ENCODE measurements around the gene RBM34. TPM values are rescaled to one million over a fixed set of nuclear protein-coding genes. Genes with fewer than 3 reads are reported as not detected.
A peak's percentile ranks its signal among the peaks of the same experiment; 100 is the strongest.

Gene RBM34, protein sequence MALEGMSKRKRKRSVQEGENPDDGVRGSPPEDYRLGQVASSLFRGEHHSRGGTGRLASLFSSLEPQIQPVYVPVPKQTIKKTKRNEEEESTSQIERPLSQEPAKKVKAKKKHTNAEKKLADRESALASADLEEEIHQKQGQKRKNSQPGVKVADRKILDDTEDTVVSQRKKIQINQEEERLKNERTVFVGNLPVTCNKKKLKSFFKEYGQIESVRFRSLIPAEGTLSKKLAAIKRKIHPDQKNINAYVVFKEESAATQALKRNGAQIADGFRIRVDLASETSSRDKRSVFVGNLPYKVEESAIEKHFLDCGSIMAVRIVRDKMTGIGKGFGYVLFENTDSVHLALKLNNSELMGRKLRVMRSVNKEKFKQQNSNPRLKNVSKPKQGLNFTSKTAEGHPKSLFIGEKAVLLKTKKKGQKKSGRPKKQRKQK
- total RNA-seq (10 to 100 TPM; 52.2 to 57.5 TPM), polyA plus RNA-seq (ENCODE audit: insufficient read length in 6 of 6) (10 to 100 TPM; 64.6 to 77.2 (median 70.3) TPM)
- long read RNA-seq, donor 1, transcript RBM34-209 (3 exons, 783 nt) = minor isoform, 9 of 31 reads
- long read RNA-seq, donor 1, transcript RBM34-201 (11 exons, 2,054 nt) = major isoform, 15 of 31 reads
- long read RNA-seq, donor 1, partial matches to known transcripts = 6 of 31 reads
- long read RNA-seq, donor 1, other reads (novel, unspliced or antisense) = 0 of 31 reads
- long read RNA-seq, donor 2, transcript RBM34-201 (11 exons, 2,054 nt) = major isoform, 10 of 17 reads
- long read RNA-seq, donor 2, partial matches to known transcripts = 0 of 17 reads
- long read RNA-seq, donor 2, other reads (novel, unspliced or antisense) = 0 of 17 reads
- long read RNA-seq, donor 3, transcript RBM34-201 (11 exons, 2,054 nt) = major isoform, 8 of 11 reads
- long read RNA-seq, donor 3, partial matches to known transcripts = 0 of 11 reads
- long read RNA-seq, donor 3, other reads (novel, unspliced or antisense) = 0 of 11 reads
- long read RNA-seq, donor 4, transcript RBM34-201 (11 exons, 2,054 nt) = major isoform, 6 of 32 reads
- long read RNA-seq, donor 4, transcript RBM34-209 (3 exons, 783 nt) = minor isoform, 5 of 32 reads
- long read RNA-seq, donor 4, partial matches to known transcripts = 18 of 32 reads
- long read RNA-seq, donor 4, other reads (novel, unspliced or antisense) = 2 of 32 reads
- long read RNA-seq, donor 5, transcript RBM34-201 (11 exons, 2,054 nt) = major isoform, 8 of 15 reads
- long read RNA-seq, donor 5, partial matches to known transcripts = 0 of 15 reads
- long read RNA-seq, donor 5, other reads (novel, unspliced or antisense) = 0 of 15 reads
- long read RNA-seq, donor 6, transcript RBM34-201 (11 exons, 2,054 nt) = major isoform, 11 of 18 reads
- long read RNA-seq, donor 6, transcript RBM34-209 (3 exons, 783 nt) = minor isoform, 5 of 18 reads
- long read RNA-seq, donor 6, partial matches to known transcripts = 0 of 18 reads
- long read RNA-seq, donor 6, other reads (novel, unspliced or antisense) = 0 of 18 reads
- long read RNA-seq, donor 7, transcript RBM34-201 (11 exons, 2,054 nt) = major isoform, 6 of 6 reads
- long read RNA-seq, donor 7, partial matches to known transcripts = 0 of 6 reads
- long read RNA-seq, donor 7, other reads (novel, unspliced or antisense) = 0 of 6 reads
- long read RNA-seq, donor 8, transcript RBM34-201 (11 exons, 2,054 nt) = major isoform, 8 of 8 reads
- long read RNA-seq, donor 8, partial matches to known transcripts = 0 of 8 reads
- long read RNA-seq, donor 8, other reads (novel, unspliced or antisense) = 0 of 8 reads
- long read RNA-seq, donor 9 = 0 reads
- long read RNA-seq, donor 10, transcript RBM34-201 (11 exons, 2,054 nt) = major isoform, 7 of 28 reads
- long read RNA-seq, donor 10, partial matches to known transcripts = 11 of 28 reads
- long read RNA-seq, donor 10, other reads (novel, unspliced or antisense) = 7 of 28 reads
- long read RNA-seq, donor 11, transcript RBM34-201 (11 exons, 2,054 nt) = major isoform, 11 of 14 reads
- long read RNA-seq, donor 11, partial matches to known transcripts = 0 of 14 reads
- long read RNA-seq, donor 11, other reads (novel, unspliced or antisense) = 0 of 14 reads
- long read RNA-seq, donor 12, partial matches to known transcripts = 0 of 5 reads
- long read RNA-seq, donor 12, other reads (novel, unspliced or antisense) = 0 of 5 reads

- H3K9me3 ChIP-seq = no peaks in the 10 kb centered on the region
- peaks cover 0 to 42% of the 10 kb centered on the region in 2 donors for H3K4me1 ChIP-seq
- peak; percentile 99 for ATAC-seq
- intact Hi-C loops (cut with DNase I) = no loop called here
- TF ChIP-seq, protein P1, sequence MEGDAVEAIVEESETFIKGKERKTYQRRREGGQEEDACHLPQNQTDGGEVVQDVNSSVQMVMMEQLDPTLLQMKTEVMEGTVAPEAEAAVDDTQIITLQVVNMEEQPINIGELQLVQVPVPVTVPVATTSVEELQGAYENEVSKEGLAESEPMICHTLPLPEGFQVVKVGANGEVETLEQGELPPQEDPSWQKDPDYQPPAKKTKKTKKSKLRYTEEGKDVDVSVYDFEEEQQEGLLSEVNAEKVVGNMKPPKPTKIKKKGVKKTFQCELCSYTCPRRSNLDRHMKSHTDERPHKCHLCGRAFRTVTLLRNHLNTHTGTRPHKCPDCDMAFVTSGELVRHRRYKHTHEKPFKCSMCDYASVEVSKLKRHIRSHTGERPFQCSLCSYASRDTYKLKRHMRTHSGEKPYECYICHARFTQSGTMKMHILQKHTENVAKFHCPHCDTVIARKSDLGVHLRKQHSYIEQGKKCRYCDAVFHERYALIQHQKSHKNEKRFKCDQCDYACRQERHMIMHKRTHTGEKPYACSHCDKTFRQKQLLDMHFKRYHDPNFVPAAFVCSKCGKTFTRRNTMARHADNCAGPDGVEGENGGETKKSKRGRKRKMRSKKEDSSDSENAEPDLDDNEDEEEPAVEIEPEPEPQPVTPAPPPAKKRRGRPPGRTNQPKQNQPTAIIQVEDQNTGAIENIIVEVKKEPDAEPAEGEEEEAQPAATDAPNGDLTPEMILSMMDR (IDR thresholded peaks at IDR 0.05) = peak in 1 of 2 donors; percentile 44
- peak within 1 kb of the TSS; percentile 85 to 95 for H3K27ac ChIP-seq
- peak within 1 kb of the TSS; percentile 60 to 83 for H3K4me3 ChIP-seq
- H3K27me3 ChIP-seq = no peaks in the 10 kb centered on the region
- H3K36me3 ChIP-seq = peaks cover 0 to 38% of the 10 kb centered on the region in 2 donors
- DNase-seq = peak; percentile 91 to 99 (median 94)
Observed at GRCh38 chr1:235160957-235161684, at the start of gene RBM34. Gene RBM34 (minus strand): TSS chr1:235161250. CDS start chr1:235161226, 24 bp downstream.

DNA sequence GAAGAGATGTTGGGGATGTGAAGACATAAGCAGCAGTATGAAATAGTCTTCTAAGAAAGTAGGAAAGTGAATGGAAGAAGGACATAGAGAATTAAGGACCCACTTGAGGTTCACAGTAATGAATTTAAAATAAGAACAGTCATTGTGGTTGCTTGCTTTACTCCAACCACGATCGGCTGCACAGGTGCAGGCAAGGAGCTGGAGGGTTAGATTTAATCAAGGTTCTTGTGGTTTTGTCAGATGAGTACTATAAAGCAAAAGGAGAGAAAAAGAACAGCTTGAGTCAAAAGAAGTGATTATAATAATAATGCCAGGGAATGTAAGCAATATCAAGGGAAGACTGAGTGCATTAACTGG is 46.1 kb upstream of the RBM34 start:
- Histone ChIP-seq H3K4me3 (no peak overlapping the region), H3K36me3 (peaks cover 0 to 38% of the 10 kb centered on the region in 2 donors), H3K27me3 (no peaks in the 10 kb centered on the region), H3K4me1 (no peaks in the 10 kb centered on the region), H3K27ac (no peak overlapping the region), H3K9me3 (no peaks in the 10 kb centered on the region)
- TF ChIP-seq, protein P1 (IDR thresholded peaks at IDR 0.05) = no peak
- intact Hi-C loops (cut with DNase I) = no loop called here
- ATAC-seq (no peak), DNase-seq (no peak)

DNA sequence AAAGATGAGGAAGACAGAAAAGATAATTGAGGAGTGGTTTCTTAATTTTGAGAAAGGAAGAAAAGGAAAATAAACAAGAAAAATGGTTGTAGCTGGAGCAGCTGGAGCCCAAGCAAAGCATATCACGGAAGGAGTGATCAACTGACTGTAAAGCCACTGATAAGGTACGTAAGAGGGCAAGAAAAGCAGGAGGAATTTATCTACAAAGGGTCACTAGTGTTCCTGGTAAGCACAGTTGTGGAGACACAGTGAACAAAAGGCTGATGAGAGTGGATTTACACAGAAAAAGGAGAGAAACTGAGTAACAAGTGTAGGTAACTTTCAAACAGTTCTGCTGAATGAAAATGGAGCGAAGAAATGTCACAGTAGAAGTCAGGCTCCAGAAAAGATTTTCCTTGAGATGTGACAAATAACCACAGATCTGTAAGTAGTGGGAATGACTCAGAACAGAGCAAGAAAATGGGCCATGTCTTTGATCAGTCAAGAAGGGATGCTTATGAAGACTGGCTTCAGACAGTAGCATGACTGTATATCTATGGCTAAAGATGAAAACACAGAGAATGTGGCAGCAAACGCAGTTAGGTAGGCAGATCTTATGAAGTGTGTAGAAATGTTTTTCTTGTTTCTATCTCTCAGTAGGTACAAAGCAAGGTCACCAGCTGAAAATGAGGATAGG is 45.6 kb upstream of the RBM34 start:
- DNase-seq (no peak), ATAC-seq (no peak)
- intact Hi-C loops (cut with DNase I) = no loop called here
- Histone ChIP-seq H3K9me3 (no peaks in the 10 kb centered on the region), H3K4me3 (no peak overlapping the region), H3K4me1 (no peaks in the 10 kb centered on the region), H3K27me3 (no peaks in the 10 kb centered on the region), H3K36me3 (peaks cover 0 to 34% of the 10 kb centered on the region in 2 donors), H3K27ac (no peak overlapping the region)
- TF ChIP-seq, protein P1 (IDR thresholded peaks at IDR 0.05) = no peak

Data from left lung (tissue), 14 donors.